HG03159 (cell line): ENCODE data around the gene CCPG1.
"Not testable (repeated sequence)": the region's sequence is repeated elsewhere in the genome, so short reads cannot be mapped to it uniquely, and the experiment has no call there.

Source experiments
- ATAC-seq: cut with Tn5 transposase; IDR thresholded peaks from one replicate; pipeline ENCODE4 v1.9.1; 2021; ENCODE audit warnings: mild to moderate bottlenecking, moderate library complexity; ENCODE audit not compliant: unreplicated experiment

The CCPG1 gene

GRCh38 chr15:55408012-55408928, at the start of gene CCPG1, which contains the start of gene PIERCE2:
TSS of gene CCPG1 (minus strand) at chr15:55408359. CDS start at chr15:55389424, 18,935 bp downstream.
TSS of gene PIERCE2 (plus strand) at chr15:55408495. CDS start at chr15:55408769, 274 bp downstream.
- peak; percentile 90 for ATAC-seq

GRCh38 chr15:55457401-55458022, 49.4 kb upstream of the CCPG1 start:
- no peak for ATAC-seq

- not testable (repeated sequence) for ATAC-seq
Observed at GRCh38 chr15:55447030-55447394, 38.9 kb upstream of the CCPG1 start.

GRCh38 chr15:55446379-55447029, 38.3 kb upstream of the CCPG1 start:
- not testable (repeated sequence) for ATAC-seq

GRCh38 chr15:55445936-55446335, 37.8 kb upstream of the CCPG1 start:
- not testable (repeated sequence) for ATAC-seq

- not testable (repeated sequence) for ATAC-seq
Observed at GRCh38 chr15:55443141-55443540, 35.0 kb upstream of the CCPG1 start.

GRCh38 chr15:55434989-55435825, 27.0 kb upstream of the CCPG1 start:
- ATAC-seq = peak; percentile 73

GRCh38 chr15:55422089-55422488, 13.9 kb upstream of the CCPG1 start:
- no peak for ATAC-seq

GRCh38 chr15:55420171-55420866, 12.2 kb upstream of the CCPG1 start:
- ATAC-seq = no peak

GRCh38 chr15:55417678-55418077, 9.5 kb upstream of the CCPG1 start:
- ATAC-seq = not testable (repeated sequence)

GRCh38 chr15:55408976-55409375, 817 bp upstream of the CCPG1 start:
- ATAC-seq = not testable (repeated sequence)

- ATAC-seq = peak; percentile 17
Observed at GRCh38 chr15:55407498-55408011, 604 bp downstream of the CCPG1 start.

GRCh38 chr15:55403531-55403930, 4.6 kb downstream of the CCPG1 start:
- no peak for ATAC-seq

- ATAC-seq = peak; percentile 52
Observed at GRCh38 chr15:55402707-55403106, 5.5 kb downstream of the CCPG1 start.

- ATAC-seq = no peak
Observed at GRCh38 chr15:55401786-55402246, 6.3 kb downstream of the CCPG1 start.

GRCh38 chr15:55400050-55400449, 8.1 kb downstream of the CCPG1 start:
- ATAC-seq = not testable (repeated sequence)

- ATAC-seq = no peak
Observed at GRCh38 chr15:55398243-55398642, 9.9 kb downstream of the CCPG1 start.

GRCh38 chr15:55394694-55395093, 13.5 kb downstream of the CCPG1 start:
- no peak for ATAC-seq

GRCh38 chr15:55389264-55389607, 18.9 kb downstream of the CCPG1 start:
- ATAC-seq = no peak

- ATAC-seq = no peak
Observed at GRCh38 chr15:55387027-55387426, 21.1 kb downstream of the CCPG1 start.
